NCI-H2107 (cell line): ENCODE data around the gene CCL20.

Experiments
- DNase-seq: peaks from one replicate; lab custom pipeline; 2025; lab: John Stamatoyannopoulos, UW

CCL20 gene

GRCh38 chr2:227802882-227803281, 10.8 kb upstream of the CCL20 start:
- no peak for DNase-seq

- no peak for DNase-seq
These were observed 8.7 kb upstream of the CCL20 start for GRCh38 chr2:227804975-227805374.

GRCh38 chr2:227805578-227805977, 8.1 kb upstream of the CCL20 start:
- DNase-seq: no peak

DNA sequence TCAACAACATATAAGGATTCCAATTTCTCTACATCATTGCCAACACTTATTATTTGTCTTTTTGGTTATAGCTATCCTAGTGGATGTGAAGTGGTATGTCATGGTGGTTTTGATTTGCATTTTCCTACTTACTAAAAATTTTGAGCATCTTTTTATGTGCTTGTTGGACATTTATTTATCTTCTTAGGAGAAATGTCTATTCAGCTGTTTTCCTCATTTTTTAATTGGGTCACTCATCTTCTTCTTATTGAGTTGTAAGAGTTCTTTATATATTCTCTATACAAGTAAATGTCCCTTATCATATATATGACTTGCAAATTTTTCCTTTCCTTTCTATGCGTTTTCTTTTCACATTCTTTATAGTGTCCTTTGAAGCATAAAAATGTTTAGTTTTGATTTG, 4.7 kb upstream of the CCL20 start:
- DNase-seq: no peak

DNA sequence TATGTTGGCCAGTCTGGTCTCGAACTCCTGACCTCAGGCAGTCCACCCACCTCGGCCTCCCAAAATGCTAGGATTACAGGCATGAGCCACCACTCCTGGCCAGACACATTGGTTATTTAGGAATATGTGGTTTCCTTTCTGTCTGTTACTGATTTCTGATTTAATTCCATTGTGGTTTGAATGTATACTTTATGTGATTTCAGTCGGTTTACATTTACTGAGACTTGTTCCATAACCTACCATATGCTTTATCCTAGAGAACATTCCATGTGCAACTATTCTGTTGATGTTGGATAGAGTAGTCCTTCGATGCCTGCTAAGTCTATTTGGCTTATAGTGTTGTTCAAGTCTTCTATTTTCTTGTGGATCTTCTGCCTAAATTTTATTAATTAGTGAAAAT, 1.6 kb upstream of the CCL20 start:
- DNase-seq: no peak

- no peak for DNase-seq
These were observed 447 bp upstream of the CCL20 start for GRCh38 chr2:227813229-227813561.

GRCh38 chr2:227815066-227815465, 1.4 kb downstream of the CCL20 start:
- no peak for DNase-seq

GRCh38 chr2:227816507-227817294, 3.1 kb downstream of the CCL20 start:
- DNase-seq: no peak

DNA sequence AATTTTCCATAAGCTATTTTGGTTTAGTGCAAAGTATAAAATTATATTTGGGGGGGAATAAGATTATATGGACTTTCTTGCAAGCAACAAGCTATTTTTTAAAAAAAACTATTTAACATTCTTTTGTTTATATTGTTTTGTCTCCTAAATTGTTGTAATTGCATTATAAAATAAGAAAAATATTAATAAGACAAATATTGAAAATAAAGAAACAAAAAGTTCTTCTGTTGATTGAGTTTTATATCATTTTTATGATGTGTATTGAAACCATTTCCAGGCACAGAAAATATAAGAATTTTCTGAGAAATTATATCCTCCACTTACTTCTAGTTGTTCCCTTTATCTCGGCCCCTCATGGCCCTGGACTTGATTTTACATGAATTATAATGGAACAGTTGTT, 3.7 kb downstream of the CCL20 start:
- DNase-seq: no peak

GRCh38 chr2:227817850-227818674, 4.4 kb downstream of the CCL20 start:
- no peak for DNase-seq

DNA sequence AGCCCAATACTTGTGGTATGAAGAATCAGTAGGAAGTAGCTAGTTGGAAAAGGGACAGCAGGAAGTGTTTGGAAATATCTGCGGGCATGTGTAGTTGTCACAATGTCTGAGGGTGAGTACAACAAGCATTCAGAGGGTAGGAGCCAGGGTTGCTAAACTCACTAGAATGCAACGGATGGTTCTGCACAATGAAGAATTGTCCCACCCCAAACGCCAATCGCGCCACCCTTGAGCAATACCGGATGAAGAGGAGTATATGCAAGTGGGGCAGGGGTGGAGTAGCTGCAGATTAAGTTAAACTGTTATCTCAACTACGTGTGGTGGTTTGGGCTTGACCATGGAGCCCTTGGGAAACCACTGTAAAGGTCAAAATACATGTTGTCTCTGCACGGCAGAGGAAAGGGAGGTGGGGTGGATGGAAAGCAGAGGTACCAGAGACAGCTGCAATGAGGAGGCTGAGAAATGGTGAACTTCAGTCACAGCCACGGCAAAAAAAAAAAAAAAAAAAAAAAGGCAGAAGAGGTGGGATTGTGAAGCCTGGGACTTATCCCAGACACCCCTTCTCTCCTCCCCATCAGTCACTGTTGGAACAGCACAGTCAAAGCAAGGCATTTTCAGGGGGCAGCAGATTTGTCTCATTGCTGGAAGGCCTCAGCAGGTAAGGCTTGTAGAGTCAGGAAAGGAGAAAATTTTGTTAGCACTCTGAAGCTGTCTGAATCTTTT, 5.2 kb downstream of the CCL20 start:
- DNase-seq: no peak

DNA sequence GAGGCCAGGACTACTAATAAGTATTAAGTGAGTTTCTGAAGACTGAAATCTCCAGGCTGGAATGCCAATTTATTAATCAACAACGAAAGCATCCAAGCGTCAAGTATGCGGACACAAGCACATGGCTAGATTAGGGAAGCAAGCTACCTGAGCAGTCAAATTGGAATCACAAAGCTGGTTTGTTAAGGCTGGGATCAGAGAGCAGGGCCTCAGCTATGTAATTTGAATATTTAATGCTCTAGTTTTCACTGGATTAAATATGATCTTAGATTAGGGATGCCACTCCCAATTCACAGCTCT, 5.7 kb downstream of the CCL20 start:
- no peak for DNase-seq

- DNase-seq: no peak
These were observed 7.7 kb downstream of the CCL20 start for GRCh38 chr2:227821043-227821942.

GRCh38 chr2:227822416-227823003, 8.9 kb downstream of the CCL20 start:
- DNase-seq: no peak

DNA sequence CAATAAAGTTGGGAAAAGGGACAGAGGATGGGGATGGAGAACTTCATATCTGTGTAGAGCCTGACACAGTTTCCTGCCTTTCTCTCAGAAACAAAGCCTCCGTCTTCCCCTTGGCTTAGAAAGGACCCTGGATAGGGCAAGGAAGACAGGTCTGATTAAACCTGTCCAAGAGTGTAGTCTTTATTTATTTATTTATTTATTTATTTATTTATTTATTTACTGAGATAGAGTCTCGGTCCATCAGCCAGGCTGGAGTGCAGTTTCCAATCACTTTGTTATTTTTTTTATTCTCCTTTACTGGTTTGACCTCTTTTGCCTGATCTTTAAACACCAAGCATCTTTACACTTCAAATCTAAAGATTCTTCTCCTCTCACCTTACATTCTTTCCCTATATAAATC, 10.3 kb downstream of the CCL20 start:
- no peak for DNase-seq

DNA sequence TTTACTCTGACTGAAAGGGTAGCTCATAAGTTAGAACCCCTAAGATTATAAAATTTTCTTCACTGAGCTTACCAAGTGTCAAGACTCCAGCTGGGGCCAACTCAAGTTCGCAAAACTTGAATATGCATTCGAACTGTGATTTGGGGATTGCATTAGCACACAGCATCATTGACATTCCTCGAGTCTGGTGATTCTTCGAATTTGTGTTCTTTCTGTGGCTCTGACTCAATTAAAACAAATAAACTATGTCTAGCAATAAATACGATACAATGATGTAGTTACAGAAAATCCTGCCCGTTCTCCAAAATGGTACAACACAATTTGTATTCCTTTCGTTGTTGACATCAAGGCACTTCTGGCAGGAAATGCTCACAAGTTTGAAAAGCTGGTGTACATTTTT, 11.1 kb downstream of the CCL20 start:
- DNase-seq: no peak

DNA sequence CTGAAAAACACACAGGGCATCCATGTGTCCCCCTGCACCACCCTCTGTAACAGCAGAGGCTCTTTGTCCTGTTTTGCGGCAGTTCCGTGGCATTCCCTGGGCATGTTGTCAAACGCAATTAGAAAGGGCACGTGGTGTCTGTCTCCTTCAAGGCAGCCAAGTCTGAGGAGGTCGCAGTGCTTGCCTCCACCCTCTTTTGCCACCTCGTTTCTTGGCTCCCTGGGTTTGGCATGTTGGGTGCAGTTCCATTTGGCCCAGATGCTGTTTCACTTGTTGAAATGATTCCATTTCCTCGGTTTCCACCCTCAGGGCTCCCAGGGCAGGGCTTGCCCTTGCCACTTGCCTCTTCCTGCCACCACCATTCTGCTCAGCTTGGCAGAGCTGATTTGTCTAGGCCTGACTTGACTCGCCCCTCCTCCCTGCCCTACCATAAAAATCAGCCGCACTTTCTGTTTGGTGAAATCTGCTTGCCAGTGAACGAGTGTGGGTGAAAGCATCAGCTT, 12.4 kb downstream of the CCL20 start:
- DNase-seq: no peak

DNA sequence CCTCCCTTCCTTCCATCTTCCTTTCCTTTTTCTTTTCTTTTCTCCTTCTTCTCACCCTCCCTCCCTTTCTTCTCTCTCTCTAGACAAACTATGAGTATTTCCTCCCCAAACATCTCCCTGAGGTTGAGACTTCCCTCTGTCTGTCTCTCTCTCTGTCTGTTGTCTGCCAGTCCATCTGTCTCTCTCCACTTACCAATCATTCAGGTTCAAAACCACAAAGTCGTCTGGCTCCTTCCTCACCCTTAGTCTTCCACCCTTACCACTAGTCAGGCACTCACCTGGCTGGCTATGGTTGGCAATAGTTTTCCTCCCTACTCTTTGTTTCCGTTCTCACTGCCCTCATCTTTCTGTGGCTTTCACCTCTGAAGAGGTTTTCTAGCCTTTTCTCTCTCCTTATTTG, 12.9 kb downstream of the CCL20 start:
- DNase-seq: no peak

DNA sequence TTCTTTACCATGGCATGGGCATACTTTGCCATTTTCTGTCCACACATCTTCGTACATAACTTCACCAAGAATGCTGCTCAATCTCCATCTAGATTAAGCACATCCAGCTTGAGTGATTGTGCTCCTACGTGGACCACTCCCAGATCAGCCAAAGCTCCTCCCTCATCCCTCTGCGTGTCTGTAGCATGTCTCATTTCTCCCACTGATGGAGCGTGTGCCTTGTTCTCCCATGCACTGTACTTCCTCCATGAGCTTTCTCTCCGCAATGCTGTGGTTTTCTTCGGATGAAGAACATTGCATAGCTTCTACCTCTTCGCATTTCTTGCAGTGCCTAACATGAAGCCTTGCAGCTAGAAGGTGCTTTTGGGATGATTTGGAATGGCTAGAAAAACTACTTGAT, 13.5 kb downstream of the CCL20 start:
- DNase-seq: no peak

- no peak for DNase-seq
These were observed 14.9 kb downstream of the CCL20 start for GRCh38 chr2:227828477-227828912.

GRCh38 chr2:227829337-227829736, 15.7 kb downstream of the CCL20 start:
- DNase-seq: no peak
